Measurements from ENCODE around the gene DUSP22. TPM values are rescaled to one million over a fixed set of nuclear protein-coding genes. Genes with fewer than 3 reads are reported as not detected.

The DUSP22 gene
- total and polyA plus RNA-seq, 2 experiments from 2014 or later = 12.8 to 36.8 TPM

- ATAC-seq = no peak
- peaks cover 2% of the 10 kb centered on the region for H3K27me3 Mint-ChIP-seq (ENCODE audit: insufficient read depth, low read depth, poor library complexity)
These were observed 13.3 kb downstream of the DUSP22 start for GRCh38 chr6:305371-306206.

DNA sequence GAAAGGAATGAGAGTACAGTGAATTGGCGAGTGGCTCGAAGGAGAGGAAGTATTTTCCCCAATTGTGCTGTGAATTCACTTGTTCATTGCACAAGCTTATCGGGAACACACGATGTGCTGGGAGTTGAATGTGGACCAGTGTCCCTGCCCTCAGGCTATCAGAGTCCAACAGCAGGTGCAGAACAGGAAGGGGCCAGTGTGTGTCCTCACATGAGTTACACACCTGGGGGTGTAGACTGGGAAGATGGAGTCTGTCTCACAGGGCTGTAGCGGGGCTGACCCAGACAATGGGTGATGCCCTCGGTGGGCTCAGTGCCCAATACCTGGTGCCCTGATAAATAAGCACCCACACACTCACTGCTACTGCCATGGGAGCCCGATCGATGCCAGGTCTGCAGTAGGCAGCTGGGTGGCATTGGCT, 14.4 kb downstream of the DUSP22 start:
- Histone ChIP-seq H3K27ac (ENCODE audit: low read depth) (no peak overlapping the region), H3K4me1 (ENCODE audit: insufficient read depth) (no peaks in the 10 kb centered on the region), H2AFZ (no peak overlapping the region), H4K20me1 (replicated peaks; ENCODE audit: insufficient read depth) (no peaks in the 10 kb centered on the region; the same call in 1 of the 2 replicates), H3K27me3 (ENCODE audit: insufficient read depth) (no peaks in the 10 kb centered on the region), H3K79me2 (replicated peaks; ENCODE audit: insufficient read depth) (0 out of 2 replicates have a peak, but pooled peaks cover 3% of the 10 kb centered on the region), H3K4me3 (no peak overlapping the region), H3K9me2 (ENCODE audit: insufficient read depth) (no peaks in the 10 kb centered on the region; the same call in 1 of the 2 replicates), H3K4me2 (no peak overlapping the region), H3F3A (replicated peaks; ENCODE audit: low read depth) (no peaks in the 10 kb centered on the region), H3K36me3 (ENCODE audit: insufficient read depth) (0 out of 2 replicates have a peak, but pooled peaks cover 4% of the 10 kb centered on the region)
- H3K27me3 Mint-ChIP-seq (ENCODE audit: insufficient read depth, low read depth, poor library complexity) = peaks cover 2% of the 10 kb centered on the region
- H3K27ac Mint-ChIP-seq = no peak overlapping the region
- ATAC-seq = no peak
- peaks cover 26% of the 10 kb centered on the region for H3K36me3 Mint-ChIP-seq (ENCODE audit: low read depth)
- H3K4me1 Mint-ChIP-seq = peaks cover 5% of the 10 kb centered on the region; the same call in 2 of the 3 replicates
- no peak overlapping the region for H3K4me3 Mint-ChIP-seq
- no peak for DNase-seq (ENCODE audit: low spot score)
- no peaks in the 10 kb centered on the region; the same call in 1 of the 3 replicates for H3K9me3 Mint-ChIP-seq
- no peak for TF ChIP-seq ZNF331 (CRISPR knock-in tag; IDR thresholded peaks at IDR 0.05; ENCODE audit: low read depth)
- TF ChIP-seq STAT1 (IDR thresholded peaks at IDR 0.05; ENCODE audit: unreplicated experiment) = no peak
- no peak for TF ChIP-seq EZH2 (IDR thresholded peaks at IDR 0.05; ENCODE audit: low read depth, unreplicated experiment)
- TF ChIP-seq CREB1 (CRISPR knock-in tag; IDR thresholded peaks at IDR 0.05; ENCODE audit: low read depth) = no peak

More at GRCh38 chr6:305371-306206, 13.3 kb downstream of the DUSP22 start:
- H3K4me1 Mint-ChIP-seq = peaks cover 5% of the 10 kb centered on the region; the same call in 2 of the 3 replicates
- Histone ChIP-seq H3K9me2 (ENCODE audit: insufficient read depth) (peaks cover 3% of the 10 kb centered on the region; the same call in 1 of the 2 replicates), H3K79me2 (replicated peaks; ENCODE audit: insufficient read depth) (peaks cover 6% of the 10 kb centered on the region; the same call in 1 of the 2 replicates), H3K27me3 (ENCODE audit: insufficient read depth) (no peaks in the 10 kb centered on the region), H3K4me3 (no peak overlapping the region), H4K20me1 (replicated peaks; ENCODE audit: insufficient read depth) (no peaks in the 10 kb centered on the region; the same call in 1 of the 2 replicates), H3F3A (replicated peaks; ENCODE audit: low read depth) (no peaks in the 10 kb centered on the region), H2AFZ (no peak overlapping the region), H3K36me3 (ENCODE audit: insufficient read depth) (0 out of 2 replicates have a peak, but pooled peaks cover 8% of the 10 kb centered on the region), H3K27ac (ENCODE audit: low read depth) (no peak overlapping the region), H3K4me2 (no peak overlapping the region), H3K4me1 (ENCODE audit: insufficient read depth) (no peaks in the 10 kb centered on the region)
- H3K9me3 Mint-ChIP-seq = no peaks in the 10 kb centered on the region; the same call in 1 of the 3 replicates
- H3K4me3 Mint-ChIP-seq = no peak overlapping the region
- H3K36me3 Mint-ChIP-seq (ENCODE audit: low read depth) = peaks cover 20% of the 10 kb centered on the region
- H3K27ac Mint-ChIP-seq = no peak overlapping the region
- DNase-seq (ENCODE audit: low spot score) = no peak
- TF ChIP-seq CREB1 (CRISPR knock-in tag; IDR thresholded peaks at IDR 0.05; ENCODE audit: low read depth) (no peak), EZH2 (IDR thresholded peaks at IDR 0.05; ENCODE audit: low read depth, unreplicated experiment) (no peak)

DNA sequence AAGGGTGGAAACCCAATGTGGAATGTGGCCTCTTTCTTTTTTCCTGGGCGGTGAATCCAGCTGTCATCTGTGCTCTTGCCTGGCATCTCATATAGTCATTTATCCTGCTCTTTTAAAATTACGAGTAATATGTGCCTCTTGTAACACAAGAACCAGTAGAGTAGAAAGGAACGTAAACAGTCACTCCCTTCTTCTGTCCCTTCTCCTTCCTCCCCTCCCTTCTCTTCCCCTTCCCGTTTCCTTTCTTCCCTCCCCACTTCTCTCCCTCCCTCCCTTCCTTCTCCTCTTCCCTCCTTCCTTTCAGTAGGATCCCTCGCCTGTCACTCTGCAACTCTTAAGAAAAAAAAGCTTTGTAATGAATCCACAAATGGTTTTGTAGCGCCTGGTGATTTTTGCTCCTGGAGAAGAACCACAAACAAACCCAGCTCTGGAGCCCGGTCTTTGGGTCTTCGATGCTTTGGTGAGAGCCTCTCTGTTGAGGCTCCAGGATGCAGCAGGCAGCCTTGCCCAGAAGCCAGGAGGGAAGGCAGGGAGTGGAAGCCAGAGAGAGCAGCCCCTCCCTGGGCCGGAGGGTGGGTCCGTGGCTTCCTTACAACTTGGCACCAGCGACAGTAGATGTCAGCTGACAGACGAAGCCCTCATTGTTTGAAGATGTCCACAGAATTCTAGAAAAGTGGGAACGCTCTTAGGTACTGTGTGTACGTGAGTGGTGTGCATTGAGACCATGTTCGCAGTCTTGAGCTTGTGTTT, 15.0 kb downstream of the DUSP22 start:
- Mint-ChIP-seq H3K27ac (no peak overlapping the region), H3K4me1 (peaks cover 5% of the 10 kb centered on the region; the same call in 2 of the 3 replicates), H3K9me3 (no peaks in the 10 kb centered on the region; the same call in 1 of the 3 replicates), H3K36me3 (ENCODE audit: low read depth) (peaks cover 26% of the 10 kb centered on the region), H3K27me3 (ENCODE audit: insufficient read depth, low read depth, poor library complexity) (peaks cover 2% of the 10 kb centered on the region), H3K4me3 (no peak overlapping the region)
- H3F3A ChIP-seq (replicated peaks; ENCODE audit: low read depth) = no peaks in the 10 kb centered on the region
- no peak overlapping the region for H3K27ac ChIP-seq (ENCODE audit: low read depth)
- DNase-seq (ENCODE audit: low spot score) (no peak), ATAC-seq (no peak)
- H3K4me1 ChIP-seq (ENCODE audit: insufficient read depth) = no peaks in the 10 kb centered on the region
- H3K79me2 ChIP-seq (replicated peaks; ENCODE audit: insufficient read depth) = 0 out of 2 replicates have a peak, but pooled peaks cover 3% of the 10 kb centered on the region
- 0 out of 2 replicates have a peak, but pooled peaks cover 9% of the 10 kb centered on the region for H3K36me3 ChIP-seq (ENCODE audit: insufficient read depth)
- no peaks in the 10 kb centered on the region for H3K27me3 ChIP-seq (ENCODE audit: insufficient read depth)
- TF ChIP-seq POLR2AphosphoS5 (IDR thresholded peaks at IDR 0.05; ENCODE audit: low read depth) (no peak), ZNF114 (CRISPR knock-in tag; IDR thresholded peaks at IDR 0.05) (no peak), CREB1 (CRISPR knock-in tag; IDR thresholded peaks at IDR 0.05; ENCODE audit: low read depth) (no peak)
- no peak overlapping the region for H3K4me3 ChIP-seq
- no peak overlapping the region for H3K4me2 ChIP-seq
- no peaks in the 10 kb centered on the region; the same call in 1 of the 2 replicates for H3K9me2 ChIP-seq (ENCODE audit: insufficient read depth)
- no peak overlapping the region for H2AFZ ChIP-seq
- no peaks in the 10 kb centered on the region; the same call in 1 of the 2 replicates for H4K20me1 ChIP-seq (replicated peaks; ENCODE audit: insufficient read depth)
